Loucy (cell line): ENCODE measurements around the gene XPNPEP1.

Experiments
- H2AFZ ChIP-seq: fragments of 200-600 bp; sonication (generic); 2 replicates; pipeline ENCODE4 v1.6.0; 2016; ENCODE audit warnings: antibody characterized with exemption, mild to moderate bottlenecking, low read length, moderate library complexity
- H3F3A ChIP-seq: fragments of 200-600 bp; 2 replicates; pipeline ENCODE4 v1.6.0; 2016; ENCODE audit warnings: antibody characterized with exemption, low read depth, mild to moderate bottlenecking
- H3K27me3 ChIP-seq: fragments of 200-600 bp; sonication (generic); 2 replicates; pipeline ENCODE4 v1.6.1; 2014; ENCODE audit warnings: low read length, mild to moderate bottlenecking; ENCODE audit not compliant: insufficient read depth, poor library complexity, severe bottlenecking
- H3K36me3 ChIP-seq: fragments of 200-600 bp; sonication (generic); 2 replicates; pipeline ENCODE4 v1.6.1; 2016; ENCODE audit warnings: low read length; ENCODE audit not compliant: insufficient read depth
- H3K4me1 ChIP-seq: fragments of 200-600 bp; sonication (generic); 2 replicates; pipeline ENCODE4 v1.5.1; 2014; ENCODE audit warnings: low read length, mild to moderate bottlenecking; ENCODE audit not compliant: insufficient read depth, poor library complexity, severe bottlenecking
- H3K4me2 ChIP-seq: fragments of 200-600 bp; sonication (generic); 2 replicates; pipeline ENCODE4 v1.6.0; 2014; ENCODE audit warnings: antibody characterized with exemption, low read length, low read depth, mild to moderate bottlenecking; ENCODE audit not compliant: poor library complexity, severe bottlenecking
- H3K4me3 ChIP-seq: fragments of 200-600 bp; sonication (generic); 2 replicates; pipeline ENCODE4 v1.5.1; 2014; ENCODE audit warnings: low read length, mild to moderate bottlenecking, mixed read lengths; ENCODE audit not compliant: poor library complexity, severe bottlenecking
- H3K79me2 ChIP-seq: fragments of 200-600 bp; sonication (generic); 2 replicates; pipeline ENCODE4 v1.6.1; 2014; ENCODE audit warnings: low read length; ENCODE audit not compliant: insufficient read depth
- H3K9ac ChIP-seq: fragments of 200-600 bp; sonication (generic); 2 replicates; pipeline ENCODE4 v1.6.0; 2014; ENCODE audit warnings: mild to moderate bottlenecking, low read depth, low read length, moderate library complexity; ENCODE audit not compliant: poor library complexity, severe bottlenecking
- H3K9me2 ChIP-seq: fragments of 200-600 bp; sonication (generic); replicated peaks from 2 replicates; pipeline ENCODE4 v1.6.1; 2016; ENCODE audit warnings: low read depth, low read length, mixed read lengths
- H3K9me3 ChIP-seq: fragments of 200-600 bp; sonication (generic); 2 replicates; pipeline ENCODE4 v1.6.1; 2014; ENCODE audit warnings: mild to moderate bottlenecking, antibody characterized with exemption, low read length, low read depth; ENCODE audit not compliant: insufficient read depth
- H4K20me1 ChIP-seq: fragments of 200-600 bp; sonication (generic); 2 replicates; pipeline ENCODE4 v1.6.0; 2014; ENCODE audit warnings: antibody characterized with exemption, low read length, mild to moderate bottlenecking; ENCODE audit not compliant: insufficient read depth, poor library complexity, severe bottlenecking
- CTCF ChIP-seq: fragments of 200-600 bp; sonication (generic); conservative IDR thresholded peaks from 2 replicates; pipeline ENCODE4 v1.5.1; 2014; ENCODE audit warnings: mild to moderate bottlenecking, antibody characterized with exemption, low read length
- EZH2phosphoT487 ChIP-seq: fragments of 200-600 bp; IDR thresholded peaks from 2 replicates; pipeline ENCODE4 v1.6.1; 2018; ENCODE audit warnings: antibody characterized with exemption, mild to moderate bottlenecking, moderate library complexity, borderline replicate concordance

Gene XPNPEP1

GRCh38 chr10:109940117-109940516, 16.8 kb upstream of the XPNPEP1 start:
- TF ChIP-seq EZH2phosphoT487 (no peak), CTCF (no peak)
- Histone ChIP-seq H3K4me3 (no peak overlapping the region), H3K36me3 (no peaks in the 10 kb centered on the region)

GRCh38 chr10:109939315-109939961, 16.1 kb upstream of the XPNPEP1 start:
- TF ChIP-seq CTCF (no peak), EZH2phosphoT487 (no peak)
- H3K9me2 ChIP-seq, result no peaks in the 10 kb centered on the region
- no peaks in the 10 kb centered on the region for H3K79me2 ChIP-seq
- no peak overlapping the region for H3K4me2 ChIP-seq
- H3K9ac ChIP-seq, result no peak overlapping the region
- peaks cover 22% of the 10 kb centered on the region for H3K4me1 ChIP-seq
- H3K36me3 ChIP-seq, result no peaks in the 10 kb centered on the region
- no peaks in the 10 kb centered on the region for H4K20me1 ChIP-seq
- no peaks in the 10 kb centered on the region for H3K9me3 ChIP-seq
- no peaks in the 10 kb centered on the region for H3F3A ChIP-seq
- H3K27me3 ChIP-seq, result no peaks in the 10 kb centered on the region
- no peak overlapping the region for H2AFZ ChIP-seq
- no peak overlapping the region for H3K4me3 ChIP-seq

More at GRCh38 chr10:109940117-109940516, 16.8 kb upstream of the XPNPEP1 start:
- no peaks in the 10 kb centered on the region for H3K27me3 ChIP-seq
- peaks cover 15% of the 10 kb centered on the region for H3K4me1 ChIP-seq
- no peaks in the 10 kb centered on the region for H3F3A ChIP-seq
- no peaks in the 10 kb centered on the region for H3K79me2 ChIP-seq
- H2AFZ ChIP-seq, result no peak overlapping the region
- no peak overlapping the region for H3K9ac ChIP-seq
- H3K4me2 ChIP-seq, result no peak overlapping the region
- no peaks in the 10 kb centered on the region for H3K9me3 ChIP-seq
- H4K20me1 ChIP-seq, result no peaks in the 10 kb centered on the region
- no peaks in the 10 kb centered on the region for H3K9me2 ChIP-seq

GRCh38 chr10:109937460-109938065, 14.3 kb upstream of the XPNPEP1 start:
- peaks cover 35% of the 10 kb centered on the region for H3K4me1 ChIP-seq
- no peak overlapping the region for H3K4me2 ChIP-seq
- H3K4me3 ChIP-seq, result no peak overlapping the region
- H3K27me3 ChIP-seq, result no peaks in the 10 kb centered on the region
- H3K9ac ChIP-seq, result no peak overlapping the region
- H4K20me1 ChIP-seq, result no peaks in the 10 kb centered on the region
- no peaks in the 10 kb centered on the region for H3K79me2 ChIP-seq
- H3K36me3 ChIP-seq, result no peaks in the 10 kb centered on the region
- no peaks in the 10 kb centered on the region for H3K9me2 ChIP-seq
- TF ChIP-seq CTCF, result no peak
- H3F3A ChIP-seq, result no peaks in the 10 kb centered on the region
- no peak overlapping the region for H2AFZ ChIP-seq
- no peaks in the 10 kb centered on the region for H3K9me3 ChIP-seq
